Measurements from ENCODE around the gene AADACL4.

GRCh38 chr1:12640237-12640957, 3.5 kb upstream of the AADACL4 start:
- TF ChIP-seq POLR2A (IDR thresholded peaks at IDR 0.05) (no peak), CTCF (IDR thresholded peaks at IDR 0.05) (no peak)

All from lower leg skin (tissue), 3 donors.